K562 (cell line): ENCODE results near the gene CCDC144A.
"Not testable (repeated sequence)": the region's sequence is repeated elsewhere in the genome, so short reads cannot be mapped to it uniquely, and the experiment has no call there.

Source experiments
- ARID2 ChIP-seq: fragments of 450-650 bp; IDR thresholded peaks from 2 replicates; pipeline ENCODE4 v1.6.1; 2017; ENCODE audit warnings: antibody characterized with exemption, mild to moderate bottlenecking
- GABPA ChIP-seq: fragments of 200-800 bp; sonication (Bioruptor generic); conservative IDR thresholded peaks from 2 replicates; pipeline ENCODE4 v1.6.1; 2016; ENCODE audit warnings: low read depth, missing genetic modification characterization, missing compliant biosample characterization
- HDAC2 ChIP-seq: fragments of 450-650 bp; IDR thresholded peaks from 2 replicates; pipeline ENCODE4 v1.6.1; 2016; ENCODE audit warnings: mild to moderate bottlenecking
- MAZ ChIP-seq, 2 experiments: fragments of 450-650 bp in 1 of 2; sonication (generic) in 1 of 2; formaldehyde crosslinking; IDR thresholded peaks in 1 of 2; conservative IDR thresholded peaks in 1 of 2; 2 replicates each; pipeline versions ENCODE4 v1.4.0 to v1.5.0; 2020; ENCODE audit warnings: mild to moderate bottlenecking in 1 of 2, missing genetic modification reagents in 1 of 2
- MTA3 ChIP-seq: fragments of 450-650 bp; formaldehyde crosslinking; IDR thresholded peaks from 2 replicates; pipeline ENCODE4 v1.6.1; 2017; ENCODE audit warnings: mild to moderate bottlenecking, borderline replicate concordance
- RNF2 ChIP-seq: sonication (generic); IDR thresholded peaks from 2 replicates; pipeline ENCODE4 v1.6.1; 2016
- TOE1 ChIP-seq, 2 experiments: fragments of 450-650 bp in 1 of 2; sonication (generic) in 1 of 2; formaldehyde crosslinking in 1 of 2; IDR thresholded peaks; 2 replicates each; pipeline versions ENCODE4 v1.7.1 to v1.8.0; 2016 to 2022; ENCODE audit warnings: borderline replicate concordance in 2 of 2, mild to moderate bottlenecking in 2 of 2, antibody characterized with exemption in 1 of 2, inconsistent platforms in 1 of 2, low read depth in 1 of 2, missing genetic modification reagents in 1 of 2, moderate library complexity in 1 of 2
- U2AF1 ChIP-seq: fragments of 200-400 bp; formaldehyde crosslinking; optimal IDR thresholded peaks from 2 replicates; pipeline ENCODE3; 2017; ENCODE audit warnings: mild to moderate bottlenecking, low read depth, low read length, moderate library complexity
- ZNF184 ChIP-seq: sonication (generic); formaldehyde crosslinking; IDR thresholded peaks from 2 replicates; pipeline ENCODE4 v1.5.0; 2020; ENCODE audit warnings: missing genetic modification reagents
- TF ChIP-seq, protein P1 (sequence below), 2 experiments: fragments of 450-650 bp in 1 of 2; sonication (generic) in 1 of 2; formaldehyde crosslinking in 1 of 2; IDR thresholded peaks in 1 of 2; conservative IDR thresholded peaks in 1 of 2; 2 replicates each; pipeline versions ENCODE4 v1.6.1 to v1.8.1; 2016 to 2023; ENCODE audit warnings: mild to moderate bottlenecking in 2 of 2, moderate library complexity in 2 of 2, inconsistent platforms in 1 of 2, missing genetic modification reagents in 1 of 2
- TF ChIP-seq, protein P2 (sequence below), 3 experiments: IDR thresholded peaks in 2 of 3; conservative IDR thresholded peaks in 1 of 3; 2 replicates each; pipeline ENCODE4 v1.5.1; 2011 to 2012; ENCODE audit warnings: low read length in 3 of 3, mild to moderate bottlenecking in 3 of 3, control low read depth in 2 of 3, improper control_type of control experiment in 1 of 3, inconsistent platforms in 1 of 3, low read depth in 1 of 3, mixed read lengths in 1 of 3, moderate library complexity in 1 of 3; ENCODE audit not compliant: insufficient read depth in 2 of 3

DNA sequence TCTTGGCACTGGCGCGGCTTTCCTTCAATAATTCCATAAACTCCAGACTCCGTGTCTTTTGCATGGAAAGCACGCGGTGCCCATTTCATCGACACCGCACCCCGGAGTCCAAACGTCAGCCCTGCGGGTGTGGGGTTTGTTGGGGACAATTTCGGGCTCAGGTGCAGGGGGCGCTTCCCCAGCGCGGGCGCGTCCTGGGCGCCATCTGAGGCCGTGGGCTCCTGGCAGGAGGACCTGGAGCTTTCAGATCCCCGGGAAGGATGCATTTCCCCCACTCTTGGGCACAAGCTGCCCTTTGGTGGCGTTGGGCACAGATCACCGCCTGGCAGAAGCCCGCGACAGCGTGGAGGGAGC, 23.5 kb upstream of the CCDC144A start:
- TF ChIP-seq MTA3; ARID2; ZNF184; MAZ (CRISPR knock-in tag; conservative IDR thresholded peaks at IDR 0.05 in 1 of 2, IDR thresholded peaks at IDR 0.05 in 1 of 2); U2AF1; GABPA (tag); TOE1 (IDR thresholded peaks at IDR 0.05; ENCODE audit: borderline replicate concordance); TOE1 (CRISPR knock-in tag; IDR thresholded peaks at IDR 0.05; ENCODE audit: borderline replicate concordance, low read depth); RNF2; HDAC2: not testable (repeated sequence)
- TF ChIP-seq, protein P1, sequence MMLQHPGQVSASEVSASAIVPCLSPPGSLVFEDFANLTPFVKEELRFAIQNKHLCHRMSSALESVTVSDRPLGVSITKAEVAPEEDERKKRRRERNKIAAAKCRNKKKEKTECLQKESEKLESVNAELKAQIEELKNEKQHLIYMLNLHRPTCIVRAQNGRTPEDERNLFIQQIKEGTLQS (IDR thresholded peaks at IDR 0.05): not testable (repeated sequence)
- TF ChIP-seq, protein P1 (CRISPR knock-in tag; conservative IDR thresholded peaks at IDR 0.05): not testable (repeated sequence)
- TF ChIP-seq, protein P2, sequence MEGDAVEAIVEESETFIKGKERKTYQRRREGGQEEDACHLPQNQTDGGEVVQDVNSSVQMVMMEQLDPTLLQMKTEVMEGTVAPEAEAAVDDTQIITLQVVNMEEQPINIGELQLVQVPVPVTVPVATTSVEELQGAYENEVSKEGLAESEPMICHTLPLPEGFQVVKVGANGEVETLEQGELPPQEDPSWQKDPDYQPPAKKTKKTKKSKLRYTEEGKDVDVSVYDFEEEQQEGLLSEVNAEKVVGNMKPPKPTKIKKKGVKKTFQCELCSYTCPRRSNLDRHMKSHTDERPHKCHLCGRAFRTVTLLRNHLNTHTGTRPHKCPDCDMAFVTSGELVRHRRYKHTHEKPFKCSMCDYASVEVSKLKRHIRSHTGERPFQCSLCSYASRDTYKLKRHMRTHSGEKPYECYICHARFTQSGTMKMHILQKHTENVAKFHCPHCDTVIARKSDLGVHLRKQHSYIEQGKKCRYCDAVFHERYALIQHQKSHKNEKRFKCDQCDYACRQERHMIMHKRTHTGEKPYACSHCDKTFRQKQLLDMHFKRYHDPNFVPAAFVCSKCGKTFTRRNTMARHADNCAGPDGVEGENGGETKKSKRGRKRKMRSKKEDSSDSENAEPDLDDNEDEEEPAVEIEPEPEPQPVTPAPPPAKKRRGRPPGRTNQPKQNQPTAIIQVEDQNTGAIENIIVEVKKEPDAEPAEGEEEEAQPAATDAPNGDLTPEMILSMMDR (IDR thresholded peaks at IDR 0.05 in 2 of 3, conservative IDR thresholded peaks at IDR 0.05 in 1 of 3; ENCODE audit: insufficient read depth in 2 of 3, low read depth in 1 of 3, low read length in 3 of 3): not testable (repeated sequence)
